AG08395 (cell line): ENCODE data around the gene PLEKHA8.

ENCODE experiments used
- DNase-seq: peaks from one replicate; pipeline ENCODE4 v3.0.0; 2012; ENCODE audit warnings: mixed read lengths, low spot score

The PLEKHA8 gene

GRCh38 chr7:30112103-30112713 lies 84.0 kb downstream of the PLEKHA8 start:
- DNase-seq: no peak

GRCh38 chr7:30113144-30113543 lies 84.9 kb downstream of the PLEKHA8 start:
- no peak for DNase-seq

GRCh38 chr7:30114536-30115238 lies 86.5 kb downstream of the PLEKHA8 start:
- DNase-seq: no peak

- no peak for DNase-seq
Measured at GRCh38 chr7:30115709-30116297, 87.6 kb downstream of the PLEKHA8 start.

- DNase-seq: peak; percentile 69
Measured at GRCh38 chr7:30116771-30117170, 88.6 kb downstream of the PLEKHA8 start.

- DNase-seq: peak; percentile 32
Measured at GRCh38 chr7:30117896-30118295, 89.7 kb downstream of the PLEKHA8 start.

- no peak for DNase-seq
Measured at GRCh38 chr7:30119890-30120577, 91.8 kb downstream of the PLEKHA8 start.

GRCh38 chr7:30133736-30134610 lies 105.8 kb downstream of the PLEKHA8 start:
- no peak for DNase-seq

GRCh38 chr7:30134611-30135300 lies 106.5 kb downstream of the PLEKHA8 start, which contains the start of gene MTURN:
MTURN (plus strand) TSS chr7:30134986; CDS start chr7:30135137, 151 bp downstream.
- peak; percentile 98 for DNase-seq

DNA sequence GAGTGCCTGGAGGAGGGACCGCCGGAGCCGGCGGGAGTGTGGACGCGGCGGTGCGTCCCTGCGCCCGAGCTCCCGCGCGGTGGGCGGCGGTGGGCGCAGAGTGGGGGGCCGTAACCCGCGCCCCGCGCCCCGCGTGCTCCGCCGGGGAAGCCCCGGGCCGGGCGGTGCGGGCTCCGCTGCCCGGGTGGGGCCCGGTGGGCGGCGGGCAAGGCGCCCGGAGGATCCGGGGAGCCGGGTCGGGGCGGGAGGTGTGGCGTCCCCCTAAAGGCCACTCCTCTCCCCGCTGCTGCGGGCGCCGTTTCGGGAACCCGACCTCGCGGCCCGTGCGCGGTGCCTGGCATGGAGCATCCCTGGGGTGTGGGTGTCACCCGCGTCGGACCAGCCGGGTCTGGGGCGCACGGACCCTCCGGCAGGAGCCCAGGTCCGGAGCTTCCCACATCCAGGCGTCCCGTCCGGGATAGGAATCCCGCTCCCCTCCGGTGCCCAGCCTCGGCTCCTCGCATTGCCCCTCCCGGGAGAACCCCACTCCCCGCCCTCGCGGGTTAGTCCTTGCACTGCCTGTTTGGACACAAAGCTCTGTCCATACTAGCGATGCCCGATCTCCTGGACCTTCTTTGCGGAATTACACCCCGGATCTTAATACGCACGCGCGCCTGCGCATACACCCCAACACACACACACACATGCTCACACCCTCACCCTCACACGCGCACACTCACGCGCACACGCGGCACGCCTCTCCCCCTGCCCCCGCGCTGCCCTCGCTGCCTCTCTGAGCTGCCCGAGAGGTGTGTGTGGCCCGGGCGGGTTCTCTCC lies 107.3 kb downstream of the PLEKHA8 start:
- peak; percentile 77 for DNase-seq

DNA sequence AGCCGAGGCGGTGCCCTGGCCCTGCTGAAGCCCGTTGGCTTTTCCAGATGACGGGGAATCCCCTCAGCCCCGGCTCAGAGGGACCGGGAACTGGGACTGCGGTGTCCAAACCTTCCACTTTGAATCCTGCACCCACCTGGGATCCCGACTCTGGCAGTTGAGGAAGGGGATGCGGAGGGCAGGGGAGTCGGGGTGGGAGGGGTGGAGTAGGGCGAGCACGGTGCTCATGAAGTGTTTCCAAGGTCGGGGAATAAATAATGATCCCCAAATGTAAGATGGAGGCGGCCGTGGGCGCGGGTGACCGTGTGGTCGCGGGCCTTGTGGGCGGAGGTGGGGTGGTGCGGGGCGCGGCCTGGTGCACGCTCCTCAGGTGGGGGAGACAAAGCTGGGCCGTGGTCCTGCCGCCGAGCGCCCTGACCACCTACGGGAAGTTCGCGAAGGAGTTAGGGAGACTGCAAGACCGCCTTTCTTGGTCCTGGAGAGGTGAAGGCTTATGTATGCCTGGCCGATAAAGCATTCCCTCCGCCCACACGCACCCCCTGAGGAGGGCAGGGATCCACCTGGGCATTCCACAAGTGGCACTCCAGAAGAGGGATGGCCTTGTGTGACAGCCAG lies 108.0 kb downstream of the PLEKHA8 start:
- DNase-seq: no peak

DNA sequence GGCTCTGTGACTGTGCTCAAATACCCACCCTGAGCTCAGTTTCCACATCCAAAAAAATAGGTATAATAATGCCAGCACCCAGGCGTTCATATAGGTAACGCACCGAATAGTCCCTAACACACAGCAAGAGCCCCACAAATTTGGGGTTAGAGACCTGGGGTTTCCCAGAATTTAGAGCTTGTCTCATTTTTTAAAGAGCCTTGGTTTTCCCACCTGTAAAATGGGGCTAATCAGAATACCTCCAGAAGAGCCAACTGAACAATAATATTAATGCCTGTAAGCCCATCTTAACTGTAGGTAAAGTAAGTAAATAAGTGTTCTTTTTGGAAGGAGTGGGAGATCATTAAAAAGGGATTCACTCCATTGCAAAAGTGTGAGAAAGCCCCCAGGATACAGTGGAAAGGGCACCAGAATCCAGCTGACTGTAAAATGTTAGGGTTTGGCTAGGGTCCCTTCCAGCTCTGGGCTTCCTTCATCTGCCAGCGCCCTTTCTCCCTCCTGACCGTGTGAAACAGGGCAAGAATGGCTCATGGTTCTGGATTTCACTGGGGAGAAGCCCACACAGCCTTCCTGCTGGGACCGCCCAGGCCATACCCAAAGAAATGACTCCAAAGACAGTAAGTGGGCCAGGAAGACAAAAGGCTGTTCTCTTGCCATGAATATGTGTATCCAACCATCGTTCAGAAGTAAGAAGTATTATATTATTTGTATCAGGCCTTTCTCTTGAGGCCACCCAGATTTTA lies 108.7 kb downstream of the PLEKHA8 start:
- no peak for DNase-seq

- DNase-seq: no peak
Measured at GRCh38 chr7:30139836-30140384, 111.7 kb downstream of the PLEKHA8 start.

GRCh38 chr7:30140456-30140855 lies 112.2 kb downstream of the PLEKHA8 start:
- DNase-seq: no peak

DNA sequence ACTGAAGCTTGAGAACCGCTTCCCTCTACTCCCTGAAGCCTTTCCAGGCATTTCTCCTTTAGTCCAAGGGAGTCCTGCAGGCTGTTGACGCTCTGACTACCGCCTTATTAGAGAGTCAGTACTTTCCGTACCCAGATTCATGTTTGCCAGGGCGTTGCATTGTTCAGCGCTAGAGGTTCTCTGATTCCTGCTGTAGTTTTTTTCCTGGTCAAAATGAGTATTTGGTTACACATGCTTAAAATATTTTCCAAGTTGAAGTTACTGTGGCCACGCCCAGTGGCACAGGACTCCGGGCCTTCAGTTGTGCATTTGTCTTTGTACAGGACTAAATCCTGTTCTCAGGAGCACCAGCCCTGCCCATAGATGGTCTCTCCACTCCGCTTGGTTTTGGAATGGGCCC lies 114.5 kb downstream of the PLEKHA8 start:
- DNase-seq: peak; percentile 93

DNA sequence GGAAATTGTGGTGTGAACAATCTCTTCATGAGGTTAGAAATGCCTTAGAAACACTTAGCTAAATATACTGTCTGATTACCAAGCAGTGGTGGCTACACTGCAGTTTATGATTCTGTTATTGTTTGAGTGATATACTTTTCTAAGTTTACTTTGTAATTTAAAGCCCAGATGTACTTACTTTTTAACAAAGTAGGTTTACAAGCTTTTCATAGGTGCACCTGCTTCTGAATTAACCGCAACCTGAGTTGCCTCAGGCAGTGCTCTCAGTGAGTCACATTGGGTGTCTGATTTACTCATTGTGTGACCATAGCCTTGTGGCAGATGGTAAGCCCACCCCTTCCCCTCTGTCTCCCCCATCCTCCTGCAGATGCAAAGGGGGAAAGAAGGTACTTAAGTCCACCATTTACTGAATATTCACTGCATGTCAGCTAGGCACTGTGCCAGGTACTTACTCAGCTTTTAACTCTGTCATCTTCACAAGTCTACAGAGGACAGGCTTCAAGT lies 115.6 kb downstream of the PLEKHA8 start:
- DNase-seq: no peak

DNA sequence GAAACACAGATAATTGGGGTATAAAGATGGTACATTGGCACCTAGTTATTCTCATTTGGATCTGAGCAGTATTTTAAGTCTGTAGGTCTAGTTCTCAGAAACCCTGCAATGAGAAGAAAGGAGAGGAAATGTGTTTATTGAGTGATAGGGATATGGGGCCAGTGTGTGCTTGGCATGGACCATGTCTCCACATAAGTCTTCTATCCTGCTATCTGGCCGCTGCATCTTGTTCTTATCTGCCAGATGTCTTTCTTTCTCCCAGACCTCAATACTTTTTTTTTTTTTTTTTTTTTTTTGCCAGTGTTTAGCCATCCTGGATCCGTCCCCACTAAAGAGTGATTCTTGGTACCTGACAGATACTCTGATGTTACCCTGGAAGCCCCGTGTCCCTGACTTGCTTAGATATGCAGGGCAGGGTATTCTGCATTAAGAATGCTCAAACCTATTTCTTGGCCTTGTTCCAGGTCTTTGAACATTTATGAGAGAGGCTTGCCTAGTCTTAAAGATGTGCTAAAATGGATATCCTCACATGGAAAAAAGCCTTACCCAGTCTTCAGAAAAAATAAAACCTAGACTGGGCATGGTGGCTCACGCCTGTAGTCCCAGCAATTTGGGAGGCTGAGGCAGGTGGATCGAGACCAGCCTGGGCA lies 116.6 kb downstream of the PLEKHA8 start:
- no peak for DNase-seq

DNA sequence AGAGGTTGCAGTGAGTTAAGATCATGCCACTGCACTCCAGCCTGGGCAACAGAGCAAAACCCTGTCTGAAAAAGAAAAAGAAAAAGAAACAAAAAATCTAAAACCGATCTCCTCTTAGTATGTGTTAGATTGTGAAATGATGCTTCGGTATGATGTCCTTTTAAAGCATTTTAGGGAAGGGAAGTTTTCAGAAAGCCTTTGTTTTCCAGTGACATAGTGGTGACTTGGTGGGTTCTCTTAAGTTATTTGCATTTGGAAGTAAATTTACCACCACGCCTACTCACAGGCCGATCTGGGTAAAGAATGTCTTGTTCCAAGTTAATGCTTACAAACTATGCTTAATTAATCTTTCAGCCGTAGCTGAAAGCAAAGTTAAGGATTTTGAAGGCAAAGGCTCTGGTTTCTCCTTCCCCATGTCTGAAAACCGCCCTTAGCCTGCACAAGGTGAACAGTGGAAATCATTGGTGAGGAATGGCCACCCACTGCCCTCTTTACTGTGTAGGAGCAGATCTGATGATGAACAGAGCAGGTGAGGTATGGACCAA lies 117.3 kb downstream of the PLEKHA8 start:
- DNase-seq: no peak
